NT2/D1 (cell line): ENCODE results near the gene POLD1.

Experiments used
- SUZ12 ChIP-seq: IDR thresholded peaks from 2 replicates; pipeline ENCODE4 v1.6.1; 2011; ENCODE audit not compliant: insufficient read length, insufficient read depth; ENCODE audit errors: extremely low read depth
- YY1 ChIP-seq: IDR thresholded peaks from 2 replicates; pipeline ENCODE4 v1.6.1; 2011; ENCODE audit not compliant: insufficient read length, insufficient read depth
- ZNF274 ChIP-seq: IDR thresholded peaks from 2 replicates; pipeline ENCODE4 v1.6.1; 2011; ENCODE audit warnings: mild to moderate bottlenecking, low read depth, low read length

- no peak for TF ChIP-seq YY1
- no peak for TF ChIP-seq ZNF274
- TF ChIP-seq SUZ12, result no peak
Observed at GRCh38 chr19:50459638-50460037, 75.5 kb downstream of the POLD1 start.
